GM19035 (cell line): Measurements from ENCODE around the gene NOXA1.
A peak's percentile ranks its signal among the peaks of the same experiment; 100 is the strongest.

Experiments
- ATAC-seq: cut with Tn5 transposase; IDR thresholded peaks from one replicate; pipeline ENCODE4 v1.9.1; 2021; ENCODE audit not compliant: unreplicated experiment

Gene NOXA1

DNA sequence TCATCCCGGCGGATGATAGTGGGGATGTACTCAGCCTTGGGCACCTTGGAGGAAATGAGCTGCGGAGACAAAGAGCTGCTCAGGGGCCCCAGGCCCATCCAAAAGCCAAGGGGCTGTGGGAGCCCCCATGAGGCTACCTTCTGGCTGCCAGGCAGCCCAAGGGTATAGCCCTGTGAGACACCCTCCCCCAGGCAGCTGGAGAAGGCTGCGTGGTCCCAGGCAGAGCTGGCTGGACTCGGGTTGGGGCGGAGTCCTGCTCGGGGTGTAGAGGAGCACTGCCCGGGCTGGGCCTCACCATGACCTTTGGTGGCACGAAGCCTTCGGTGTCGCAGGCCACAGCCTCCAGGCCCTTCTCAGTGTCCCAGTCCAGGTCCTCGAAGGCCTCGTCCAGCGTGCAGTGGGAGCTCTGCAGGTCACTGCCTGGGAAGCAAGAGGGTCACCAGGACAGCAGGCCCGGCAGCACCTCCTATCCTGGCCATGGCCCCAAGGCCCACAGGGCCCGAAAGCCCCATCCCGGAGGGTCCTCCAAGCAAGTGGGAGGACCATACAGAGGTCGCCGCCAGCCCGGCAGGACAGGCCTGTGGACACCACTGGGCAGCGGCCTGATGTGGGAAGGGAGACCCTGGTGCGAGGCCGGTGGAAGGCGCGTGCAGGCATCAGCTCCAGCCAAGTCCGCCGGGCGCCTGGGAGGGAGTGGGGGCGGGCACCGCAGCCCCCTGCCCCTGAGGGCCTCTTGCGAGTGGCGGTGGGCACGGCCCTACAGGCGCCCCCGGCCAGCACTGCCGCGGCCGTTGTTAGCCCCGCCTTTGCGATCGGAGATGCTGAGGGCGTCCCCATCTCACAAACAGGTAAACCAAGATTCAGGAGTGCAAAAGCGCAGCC is 29.8 kb downstream of the NOXA1 start:
- peak; percentile 8 for ATAC-seq

DNA sequence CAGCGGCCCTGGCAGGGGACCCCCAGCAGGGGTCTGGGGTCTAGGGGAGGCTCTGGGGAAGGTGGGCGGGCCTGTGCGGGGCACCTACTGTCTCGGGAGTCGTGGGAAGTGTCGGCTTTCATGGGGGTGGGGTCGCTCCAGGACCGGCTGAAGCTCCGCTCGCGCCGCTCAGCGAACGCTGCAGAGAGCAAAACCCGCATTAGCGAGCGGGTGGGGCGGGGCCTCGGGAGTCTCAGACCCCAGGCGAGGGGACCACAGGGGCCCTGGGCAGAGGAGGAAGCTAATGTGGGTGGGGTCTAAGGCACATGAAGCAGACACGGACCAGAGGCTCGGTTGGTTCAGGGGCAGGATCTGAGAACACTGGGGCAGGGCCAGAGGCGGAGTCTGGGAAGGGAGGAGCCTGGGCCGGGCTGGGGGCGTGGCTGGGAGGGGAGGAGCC is 30.5 kb downstream of the NOXA1 start:
- peak; percentile 56 for ATAC-seq

DNA sequence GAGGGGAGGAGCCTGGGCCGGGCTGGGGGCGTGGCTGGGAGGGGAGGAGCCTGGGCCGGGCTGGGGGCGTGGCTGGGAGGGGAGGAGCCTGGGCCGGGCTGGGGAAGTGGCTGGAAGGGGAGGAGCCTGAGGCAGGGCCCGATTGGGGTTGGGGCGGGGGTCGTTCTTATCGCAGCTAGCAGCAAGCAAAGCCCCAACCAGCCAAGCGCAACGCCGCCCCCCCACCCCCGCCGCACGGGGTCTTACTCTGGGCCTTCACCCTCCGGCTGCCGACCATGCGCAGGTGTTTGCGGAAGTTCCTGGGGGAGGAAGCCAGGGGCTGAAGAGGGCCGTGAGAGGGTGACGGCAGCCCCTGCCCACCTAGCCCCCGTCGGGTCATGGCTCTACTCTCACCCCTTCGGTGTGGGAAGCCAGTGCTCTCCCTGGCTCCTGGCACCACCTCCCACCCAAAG is 31.0 kb downstream of the NOXA1 start:
- no peak for ATAC-seq

DNA sequence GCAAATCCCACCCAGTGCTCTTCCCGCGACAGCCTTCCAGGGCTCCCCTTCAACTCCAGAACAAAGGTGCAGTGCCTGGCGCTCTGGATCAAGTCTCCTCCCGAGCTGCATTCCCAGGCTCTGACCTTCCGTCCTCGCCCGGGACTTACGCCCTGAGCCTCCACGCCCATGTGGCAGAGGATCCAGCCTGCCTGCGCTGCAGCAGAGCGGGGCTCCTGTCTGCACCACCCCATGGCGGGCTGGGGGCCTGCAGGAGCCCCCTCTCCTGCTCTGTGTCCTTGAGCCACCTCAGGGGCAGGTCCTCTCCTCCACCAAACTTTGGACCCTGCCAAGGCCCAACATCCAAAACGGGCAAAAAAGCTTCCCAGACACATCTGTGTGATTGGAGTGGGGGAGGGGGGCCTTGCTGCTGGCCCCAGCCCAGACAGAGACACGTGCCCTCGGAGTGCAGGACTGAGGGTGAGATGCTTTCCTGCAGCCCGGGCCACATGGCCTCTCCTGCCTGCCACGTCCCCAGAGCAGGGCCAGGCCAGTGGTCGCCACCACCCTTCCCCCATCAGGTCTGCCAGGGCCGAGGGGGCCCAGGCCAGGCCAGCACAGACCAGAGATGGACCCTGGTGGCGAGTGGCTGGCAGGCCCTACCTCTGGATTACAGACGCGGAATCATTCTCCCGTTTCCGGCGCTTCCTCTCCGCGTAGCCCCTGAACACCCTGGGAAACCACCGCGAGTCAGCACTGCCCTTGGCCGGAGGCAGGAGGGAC is 31.6 kb downstream of the NOXA1 start:
- no peak for ATAC-seq

GRCh38 chr9:137455359-137455991 is 32.3 kb downstream of the NOXA1 start:
- ATAC-seq = no peak

GRCh38 chr9:137456061-137456863 is 33.1 kb downstream of the NOXA1 start:
- ATAC-seq = no peak

GRCh38 chr9:137456864-137457405 is 33.7 kb downstream of the NOXA1 start:
- ATAC-seq = no peak

DNA sequence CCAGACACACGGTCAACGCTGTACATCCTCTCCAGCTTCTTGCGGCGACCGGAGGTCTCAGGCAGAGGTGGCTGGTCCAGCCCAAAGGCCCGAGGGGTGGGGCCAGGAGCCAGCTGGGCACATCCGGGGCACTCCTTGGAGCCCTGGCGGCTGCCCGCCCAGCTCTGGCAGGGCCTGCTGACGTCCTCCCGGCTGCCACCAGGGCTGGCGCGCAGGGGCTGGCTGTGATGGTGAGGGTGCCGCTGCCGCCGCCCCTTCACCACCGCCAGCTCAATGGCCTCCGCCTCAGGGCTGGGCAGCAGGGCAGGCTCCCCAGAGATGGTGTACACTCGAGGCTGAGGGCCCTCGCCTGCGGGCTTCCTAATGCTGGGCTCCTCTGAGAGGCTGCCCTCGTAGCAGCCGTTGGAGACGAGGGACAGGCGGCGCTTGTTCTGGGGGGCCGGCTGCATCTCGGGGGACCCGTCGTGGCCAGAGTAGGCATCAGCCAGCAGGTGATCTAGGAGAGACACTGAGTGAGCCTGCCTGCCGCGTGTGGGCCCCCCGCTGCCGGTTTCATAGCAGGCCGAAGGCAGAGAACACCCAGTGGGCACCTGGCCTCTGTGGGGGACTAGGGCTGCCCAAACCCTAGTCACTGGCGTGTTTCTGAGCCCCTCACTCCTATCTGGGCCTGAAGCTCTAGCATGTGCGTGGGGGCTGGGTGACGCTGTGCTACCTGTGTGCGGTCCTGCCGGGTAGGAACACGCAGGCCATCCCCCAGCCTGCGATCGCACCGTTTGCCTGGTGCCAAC is 34.4 kb downstream of the NOXA1 start:
- ATAC-seq = no peak

GRCh38 chr9:137458194-137459151 is 35.3 kb downstream of the NOXA1 start:
- peak; percentile 22 for ATAC-seq

GRCh38 chr9:137459152-137459600 is 36.0 kb downstream of the NOXA1 start, which contains the start of gene NSMF:
NSMF (minus strand) TSS chr9:137459334; CDS start chr9:137459102, 232 bp downstream.
- ATAC-seq = peak; percentile 75

GRCh38 chr9:137459601-137460362 is 36.6 kb downstream of the NOXA1 start:
- ATAC-seq = no peak

DNA sequence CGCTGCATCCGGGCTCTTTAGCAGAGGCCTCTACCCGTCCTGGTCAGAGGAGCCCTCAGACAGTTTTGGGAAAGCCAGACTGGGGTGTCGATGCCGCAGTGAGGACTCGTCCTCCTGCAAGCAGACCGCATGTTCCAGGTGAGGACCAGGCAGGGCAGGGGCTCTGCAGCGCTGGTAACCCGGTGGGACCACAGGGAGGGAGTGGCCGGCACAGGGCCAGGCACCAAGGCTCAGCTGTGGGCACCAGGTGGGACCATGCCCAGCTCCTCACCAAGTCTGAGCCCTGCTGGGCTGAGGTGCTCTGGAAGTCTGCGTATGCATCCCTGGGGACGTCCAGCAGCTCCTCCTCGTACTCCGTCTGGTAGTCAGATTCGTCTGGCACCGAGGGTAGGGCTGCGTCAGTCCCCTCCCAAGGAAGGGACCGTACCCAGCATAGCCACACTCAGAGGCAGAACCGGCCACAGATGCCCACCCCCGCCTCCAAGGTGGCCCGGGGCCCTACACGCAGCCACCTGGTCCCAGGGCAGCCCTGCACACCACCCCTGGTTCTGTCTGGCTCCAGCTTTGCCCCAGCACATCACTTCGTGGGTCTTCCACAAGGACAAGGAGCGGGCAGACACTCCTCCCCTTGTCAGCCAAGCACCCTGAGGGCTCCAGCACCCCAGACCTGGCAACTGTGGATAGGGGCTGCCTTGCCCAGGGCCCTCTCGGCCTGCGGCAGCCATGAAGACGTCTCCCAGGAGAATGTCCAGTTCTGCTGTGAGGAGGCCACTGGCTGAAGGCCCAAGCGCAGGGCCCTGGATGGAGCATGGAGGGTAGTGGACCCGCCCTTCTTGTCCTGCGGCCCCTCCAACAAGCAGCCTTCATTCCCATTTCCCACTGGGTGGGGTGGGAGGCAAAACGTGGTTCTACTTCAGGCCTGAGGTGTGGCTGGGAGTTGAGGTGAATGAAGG is 37.4 kb downstream of the NOXA1 start:
- no peak for ATAC-seq

DNA sequence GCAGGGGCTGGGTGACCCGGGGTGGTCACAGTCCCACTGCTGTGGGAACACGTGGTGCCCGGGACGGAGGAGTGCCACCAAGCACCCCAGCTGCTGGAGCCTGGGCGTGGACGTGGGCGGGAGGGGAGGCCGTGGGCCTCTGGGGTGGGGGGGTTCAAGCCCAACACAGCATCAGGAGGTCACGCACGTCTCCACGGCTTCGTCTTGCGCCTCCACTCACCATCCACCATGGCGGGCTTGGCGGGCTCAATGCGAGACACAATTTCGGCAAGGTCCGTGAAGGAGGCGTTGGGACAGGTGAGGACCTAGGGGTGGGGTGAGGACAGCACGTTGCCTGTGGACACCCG is 38.1 kb downstream of the NOXA1 start:
- ATAC-seq = no peak

DNA sequence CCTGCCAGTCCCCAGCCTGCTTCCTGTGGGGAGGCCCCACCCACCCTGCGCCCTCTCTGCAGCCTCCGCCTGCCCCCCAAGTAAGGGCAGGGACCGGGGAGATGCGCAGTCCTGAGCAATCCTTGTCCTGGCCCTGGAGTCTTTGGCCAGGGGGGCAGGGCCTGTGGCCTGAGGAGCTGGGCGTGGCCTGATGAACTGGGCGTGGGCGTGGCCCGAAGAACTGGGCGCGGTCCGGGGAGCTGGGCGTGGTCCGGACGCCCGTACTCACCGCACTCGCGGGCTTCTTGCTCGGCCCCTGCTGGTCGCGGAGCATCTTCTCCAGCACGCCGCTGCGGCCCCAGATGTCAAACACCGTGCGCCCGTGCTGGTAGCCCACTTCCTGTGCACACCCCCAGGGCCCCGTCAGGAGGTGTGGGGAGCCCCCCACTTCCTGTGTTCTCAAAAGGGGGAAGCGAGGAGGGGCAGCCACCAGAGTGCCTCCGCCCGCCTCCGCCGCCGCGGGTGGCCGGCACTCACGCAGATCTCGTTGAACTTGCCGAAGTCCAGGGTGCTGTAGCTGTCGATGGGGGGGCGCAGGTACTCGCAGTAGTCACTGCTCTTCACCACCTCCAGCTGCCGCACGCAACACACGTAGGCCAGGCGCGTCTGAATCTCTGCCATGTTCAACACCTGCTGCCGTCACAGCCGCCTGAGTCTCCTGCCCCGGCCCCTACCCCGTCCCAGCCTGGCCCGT is 38.6 kb downstream of the NOXA1 start:
- ATAC-seq = no peak

DNA sequence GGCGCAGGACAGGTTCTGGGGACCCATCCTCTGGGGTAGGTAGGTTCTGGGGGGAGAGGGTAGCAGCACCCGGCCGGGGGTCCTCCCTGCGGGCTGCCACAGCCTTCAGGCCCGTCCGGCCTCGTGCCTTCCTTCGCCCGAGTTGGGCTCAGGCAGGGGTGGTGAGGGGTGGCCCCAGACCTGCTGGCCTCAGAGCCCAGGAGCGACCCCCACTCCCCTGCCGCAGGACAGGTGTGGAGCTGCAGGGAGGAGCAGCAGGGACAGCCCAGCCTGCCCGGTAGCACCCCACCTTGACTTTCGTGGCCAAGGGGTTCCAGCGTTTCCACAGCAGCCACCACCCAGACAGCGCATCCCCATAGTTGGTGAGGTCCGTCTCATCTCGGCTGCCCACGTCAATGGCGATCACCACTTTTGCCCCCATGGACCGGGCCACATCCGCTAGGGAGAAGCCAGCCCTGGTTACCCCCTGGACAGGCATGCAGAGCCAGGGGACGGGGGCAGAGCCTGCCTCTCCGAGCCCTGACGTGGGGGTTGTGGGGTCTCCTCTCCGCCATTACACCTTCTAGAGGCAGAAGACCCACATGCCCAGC is 39.3 kb downstream of the NOXA1 start:
- ATAC-seq = no peak
